ENCODE data around the gene SLC45A1.

The SLC45A1 gene

DNA sequence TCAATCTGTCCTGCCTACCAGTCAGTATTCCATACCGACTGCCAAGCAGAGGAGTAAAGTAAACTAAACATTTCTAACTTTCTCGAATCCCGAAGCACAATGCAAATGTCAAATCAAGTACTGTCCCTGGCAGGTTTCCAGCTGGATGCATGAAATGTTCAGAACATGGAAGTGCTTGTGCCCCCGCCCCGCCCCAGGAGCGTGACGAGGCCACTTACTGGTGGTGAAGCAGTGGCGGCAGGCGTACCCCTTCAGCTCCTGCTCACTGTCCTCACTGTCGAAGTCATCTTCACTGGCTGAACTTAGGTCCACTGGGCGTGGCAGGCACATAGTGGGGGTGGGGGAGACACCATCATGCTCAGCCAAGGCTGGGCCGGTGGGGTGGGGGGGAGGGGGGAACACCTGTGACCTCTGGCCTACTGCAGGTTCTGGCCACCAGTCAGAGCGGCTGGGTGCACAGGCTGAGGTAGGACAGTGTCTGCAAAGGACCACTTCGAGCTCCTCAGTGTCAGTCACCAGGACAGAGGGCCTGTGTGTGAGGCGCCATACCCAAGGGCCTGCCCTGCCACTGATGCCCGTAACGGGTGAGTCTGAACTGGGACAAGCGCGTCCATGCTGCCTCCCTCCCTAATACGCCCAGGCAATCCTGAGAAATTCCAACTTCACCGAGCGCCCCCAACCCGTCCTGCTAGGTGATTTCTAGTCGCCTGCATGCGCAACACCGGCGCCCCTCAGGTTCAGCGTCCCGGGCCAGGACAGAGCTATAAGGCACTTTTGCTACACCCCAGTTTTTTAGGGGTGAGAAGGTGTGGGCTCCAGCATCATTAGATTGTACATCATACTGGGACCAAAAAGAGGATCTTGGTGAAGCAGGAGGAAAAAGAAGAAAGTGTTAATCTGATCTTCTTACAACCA, 46.9 kb downstream of the SLC45A1 start:
- TF ChIP-seq, protein P1, sequence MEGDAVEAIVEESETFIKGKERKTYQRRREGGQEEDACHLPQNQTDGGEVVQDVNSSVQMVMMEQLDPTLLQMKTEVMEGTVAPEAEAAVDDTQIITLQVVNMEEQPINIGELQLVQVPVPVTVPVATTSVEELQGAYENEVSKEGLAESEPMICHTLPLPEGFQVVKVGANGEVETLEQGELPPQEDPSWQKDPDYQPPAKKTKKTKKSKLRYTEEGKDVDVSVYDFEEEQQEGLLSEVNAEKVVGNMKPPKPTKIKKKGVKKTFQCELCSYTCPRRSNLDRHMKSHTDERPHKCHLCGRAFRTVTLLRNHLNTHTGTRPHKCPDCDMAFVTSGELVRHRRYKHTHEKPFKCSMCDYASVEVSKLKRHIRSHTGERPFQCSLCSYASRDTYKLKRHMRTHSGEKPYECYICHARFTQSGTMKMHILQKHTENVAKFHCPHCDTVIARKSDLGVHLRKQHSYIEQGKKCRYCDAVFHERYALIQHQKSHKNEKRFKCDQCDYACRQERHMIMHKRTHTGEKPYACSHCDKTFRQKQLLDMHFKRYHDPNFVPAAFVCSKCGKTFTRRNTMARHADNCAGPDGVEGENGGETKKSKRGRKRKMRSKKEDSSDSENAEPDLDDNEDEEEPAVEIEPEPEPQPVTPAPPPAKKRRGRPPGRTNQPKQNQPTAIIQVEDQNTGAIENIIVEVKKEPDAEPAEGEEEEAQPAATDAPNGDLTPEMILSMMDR (IDR thresholded peaks at IDR 0.05) = no peak
- Histone ChIP-seq H3K79me2 (no peaks in the 10 kb centered on the region), H3K4me1 (peaks cover 16% of the 10 kb centered on the region), H3K27me3 (ENCODE audit: control insufficient read depth, insufficient read depth, low read length) (no peaks in the 10 kb centered on the region), H3K4me3 (ENCODE audit: low read depth, low read length) (no peak overlapping the region), H2AFZ (no peak overlapping the region), H3K9ac (no peak overlapping the region), H3K27ac (no peak overlapping the region), H3K4me2 (ENCODE audit: low read length) (no peak overlapping the region), H3K36me3 (ENCODE audit: control insufficient read depth, insufficient read depth, low read length) (no peaks in the 10 kb centered on the region), H3K9me3 (ENCODE audit: control insufficient read depth, low read length) (no peaks in the 10 kb centered on the region)

DNA sequence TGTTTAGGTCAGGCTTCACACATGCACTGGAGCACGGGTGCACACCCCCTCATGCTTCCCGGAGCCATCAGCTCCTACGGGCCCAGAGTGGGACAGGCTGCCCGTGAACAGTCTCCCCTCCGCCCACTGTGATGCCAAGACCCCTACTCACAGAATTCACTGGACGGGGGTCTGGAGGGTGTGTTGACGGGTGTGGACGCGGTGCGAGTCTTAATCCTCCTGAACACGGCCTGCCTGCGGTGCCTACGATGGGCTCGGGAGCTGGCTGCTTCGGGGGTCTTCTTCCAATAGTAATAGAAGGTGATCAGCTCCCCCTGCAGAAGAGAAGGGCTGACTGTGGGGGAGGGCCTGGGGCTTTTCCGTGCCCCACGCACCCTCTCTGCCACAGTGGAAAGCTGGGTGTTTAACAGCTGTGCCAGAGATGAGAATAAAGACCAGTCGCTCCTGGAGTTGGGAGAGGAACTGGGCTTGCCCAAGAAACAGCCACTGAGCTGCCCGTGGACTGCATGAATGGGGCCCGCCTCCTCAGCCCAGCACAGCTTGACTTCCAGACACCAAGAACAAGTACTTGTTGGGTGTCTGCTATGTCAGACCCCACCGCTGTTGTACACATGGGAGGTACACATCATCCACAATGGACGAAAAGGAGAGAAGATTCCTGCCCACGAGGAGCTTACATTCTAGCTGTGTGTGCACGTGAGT, 47.9 kb downstream of the SLC45A1 start:
- Histone ChIP-seq H3K27ac (no peak overlapping the region), H3K4me3 (ENCODE audit: low read depth, low read length) (no peak overlapping the region), H3K36me3 (ENCODE audit: control insufficient read depth, insufficient read depth, low read length) (no peaks in the 10 kb centered on the region), H2AFZ (no peak overlapping the region), H3K27me3 (ENCODE audit: control insufficient read depth, insufficient read depth, low read length) (no peaks in the 10 kb centered on the region), H3K4me2 (ENCODE audit: low read length) (no peak overlapping the region), H3K9me3 (ENCODE audit: control insufficient read depth, low read length) (no peaks in the 10 kb centered on the region), H3K9ac (no peak overlapping the region), H3K4me1 (peaks cover 16% of the 10 kb centered on the region), H3K79me2 (peaks cover 5% of the 10 kb centered on the region)
- TF ChIP-seq, protein P1 (IDR thresholded peaks at IDR 0.05) = no peak

DNA sequence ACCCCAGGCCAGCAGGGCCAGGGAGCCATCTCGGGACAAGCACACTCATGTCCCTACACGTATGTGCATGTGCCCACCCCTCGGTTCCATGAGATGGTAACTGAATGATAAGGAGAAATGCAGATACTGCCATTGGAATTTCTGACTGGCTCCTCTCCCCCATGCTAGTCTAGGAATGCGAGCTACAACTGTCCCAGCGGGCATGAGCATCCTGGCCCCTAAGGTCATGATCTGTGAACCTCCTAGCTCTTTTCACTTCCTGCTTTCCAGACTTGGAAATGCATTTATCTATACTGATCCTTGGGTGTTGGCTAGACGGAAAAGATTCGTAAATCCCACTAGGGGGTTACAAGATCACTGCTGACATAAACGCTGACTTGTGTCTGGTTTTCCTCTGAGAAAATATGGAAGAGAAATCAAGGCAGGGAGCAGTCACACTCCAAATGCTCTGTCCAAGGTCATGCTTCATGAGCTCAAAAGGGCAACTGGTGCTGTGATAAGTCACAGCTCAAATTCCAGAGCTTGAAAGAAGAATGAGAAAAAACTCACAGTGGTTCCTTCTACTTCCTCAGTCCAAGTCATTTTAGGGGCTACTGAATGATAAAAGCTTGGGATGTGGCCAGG, 49.8 kb downstream of the SLC45A1 start:
- TF ChIP-seq, protein P1 (IDR thresholded peaks at IDR 0.05) = no peak
- Histone ChIP-seq H3K36me3 (ENCODE audit: control insufficient read depth, insufficient read depth, low read length) (no peaks in the 10 kb centered on the region), H3K27me3 (ENCODE audit: control insufficient read depth, insufficient read depth, low read length) (no peaks in the 10 kb centered on the region), H3K9ac (no peak overlapping the region), H3K27ac (no peak overlapping the region), H3K4me3 (ENCODE audit: low read depth, low read length) (no peak overlapping the region), H3K79me2 (peaks cover 7% of the 10 kb centered on the region), H3K4me2 (ENCODE audit: low read length) (peak overlapping the region; percentile 26), H3K9me3 (ENCODE audit: control insufficient read depth, low read length) (no peaks in the 10 kb centered on the region), H3K4me1 (peaks cover 16% of the 10 kb centered on the region), H2AFZ (no peak overlapping the region)

GRCh38 chr1:8368956-8369639, 51.2 kb downstream of the SLC45A1 start:
- peak overlapping the region; percentile 28 for H3K4me3 ChIP-seq (ENCODE audit: low read depth, low read length)

More at GRCh38 chr1:8368956-8369639, 51.2 kb downstream of the SLC45A1 start:
- TF ChIP-seq, protein P1 (IDR thresholded peaks at IDR 0.05) = no peak
- no peaks in the 10 kb centered on the region for H3K27me3 ChIP-seq (ENCODE audit: control insufficient read depth, insufficient read depth, low read length)
- H3K27ac ChIP-seq = no peak overlapping the region
- peaks cover 9% of the 10 kb centered on the region for H3K4me1 ChIP-seq
- H3K79me2 ChIP-seq = peaks cover 12% of the 10 kb centered on the region
- no peaks in the 10 kb centered on the region for H3K36me3 ChIP-seq (ENCODE audit: control insufficient read depth, insufficient read depth, low read length)
- peak overlapping the region; percentile 36 for H3K4me2 ChIP-seq (ENCODE audit: low read length)
- no peak overlapping the region for H3K9ac ChIP-seq
- no peaks in the 10 kb centered on the region for H3K9me3 ChIP-seq (ENCODE audit: control insufficient read depth, low read length)
- no peak overlapping the region for H2AFZ ChIP-seq
